ENCODE measurements around the gene TCF4. TPM values are rescaled to one million over a fixed set of nuclear protein-coding genes. Genes with fewer than 3 reads are reported as not detected.

The TCF4 gene
- total RNA-seq, 1 experiment from 2014 or later: 93.7 TPM

DNA sequence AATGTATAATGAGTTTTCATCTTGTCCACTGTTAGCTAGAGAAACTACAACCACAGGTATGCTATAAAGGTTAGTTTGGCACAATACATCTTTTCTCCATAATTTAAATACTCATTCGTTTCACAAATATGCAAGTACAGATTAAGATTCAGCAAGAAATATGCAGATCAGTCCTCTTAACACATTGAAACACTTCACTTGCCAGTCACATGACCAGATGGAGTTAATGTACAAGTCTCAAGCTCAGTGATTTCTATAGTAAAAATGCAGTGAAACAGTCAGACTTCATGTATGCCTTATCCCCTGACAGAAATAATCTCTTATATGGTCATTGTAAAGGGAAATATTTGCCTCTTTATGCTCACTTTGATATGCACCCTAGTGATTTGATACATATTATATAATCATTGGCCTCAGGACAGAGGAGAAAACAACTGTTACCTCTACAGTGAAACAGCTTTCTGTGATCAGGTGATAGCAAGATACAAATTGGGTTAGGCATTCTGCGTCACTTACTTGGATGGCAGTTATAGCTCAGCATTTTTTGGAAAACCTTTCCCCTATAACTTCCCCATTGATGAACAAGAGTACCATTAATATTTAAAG lies 104.6 kb downstream of the TCF4 start:
- Mint-ChIP-seq H3K4me1 (ENCODE audit: low read depth, unreplicated experiment) (no peaks in the 10 kb centered on the region), H3K36me3 (ENCODE audit: insufficient read depth, unreplicated experiment) (no peaks in the 10 kb centered on the region), H3K9me3 (ENCODE audit: unreplicated experiment) (no peaks in the 10 kb centered on the region), H3K27me3 (ENCODE audit: insufficient read depth, unreplicated experiment) (no peaks in the 10 kb centered on the region), H3K27ac (ENCODE audit: unreplicated experiment) (no peak overlapping the region), H3K4me3 (ENCODE audit: unreplicated experiment) (no peak overlapping the region)
- no TSS peak for BruUV-seq (replicated peaks)
- Histone ChIP-seq H3K27me3 (replicated peaks; ENCODE audit: control insufficient read depth, insufficient read depth, low read length) (no peaks in the 10 kb centered on the region), H3K9me3 (no peaks in the 10 kb centered on the region), H3K4me1 (no peaks in the 10 kb centered on the region), H3K36me3 (ENCODE audit: control insufficient read depth, insufficient read depth, low read length) (no peaks in the 10 kb centered on the region), H3K4me3 (ENCODE audit: low read depth, low read length) (no peak overlapping the region)
- TF ChIP-seq, protein P1, sequence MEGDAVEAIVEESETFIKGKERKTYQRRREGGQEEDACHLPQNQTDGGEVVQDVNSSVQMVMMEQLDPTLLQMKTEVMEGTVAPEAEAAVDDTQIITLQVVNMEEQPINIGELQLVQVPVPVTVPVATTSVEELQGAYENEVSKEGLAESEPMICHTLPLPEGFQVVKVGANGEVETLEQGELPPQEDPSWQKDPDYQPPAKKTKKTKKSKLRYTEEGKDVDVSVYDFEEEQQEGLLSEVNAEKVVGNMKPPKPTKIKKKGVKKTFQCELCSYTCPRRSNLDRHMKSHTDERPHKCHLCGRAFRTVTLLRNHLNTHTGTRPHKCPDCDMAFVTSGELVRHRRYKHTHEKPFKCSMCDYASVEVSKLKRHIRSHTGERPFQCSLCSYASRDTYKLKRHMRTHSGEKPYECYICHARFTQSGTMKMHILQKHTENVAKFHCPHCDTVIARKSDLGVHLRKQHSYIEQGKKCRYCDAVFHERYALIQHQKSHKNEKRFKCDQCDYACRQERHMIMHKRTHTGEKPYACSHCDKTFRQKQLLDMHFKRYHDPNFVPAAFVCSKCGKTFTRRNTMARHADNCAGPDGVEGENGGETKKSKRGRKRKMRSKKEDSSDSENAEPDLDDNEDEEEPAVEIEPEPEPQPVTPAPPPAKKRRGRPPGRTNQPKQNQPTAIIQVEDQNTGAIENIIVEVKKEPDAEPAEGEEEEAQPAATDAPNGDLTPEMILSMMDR (IDR thresholded peaks at IDR 0.05; ENCODE audit: insufficient read depth in 1 of 2, low read depth in 1 of 2, low read length in 1 of 2, severe bottlenecking in 1 of 2, unreplicated experiment in 1 of 2): no peak
- POLR2A ChIA-PET: interaction anchor here (0.5 kb wide), 1 partner anchor 12 kb away, joined by 10 read pairs; no protein-coding TSS in a partner anchor
- no peak for DNase-seq
- CTCF ChIA-PET: no interaction called here
- intact Hi-C loops (cut with micrococcal nuclease; ENCODE audit: unreplicated experiment): no loop called here

DNA sequence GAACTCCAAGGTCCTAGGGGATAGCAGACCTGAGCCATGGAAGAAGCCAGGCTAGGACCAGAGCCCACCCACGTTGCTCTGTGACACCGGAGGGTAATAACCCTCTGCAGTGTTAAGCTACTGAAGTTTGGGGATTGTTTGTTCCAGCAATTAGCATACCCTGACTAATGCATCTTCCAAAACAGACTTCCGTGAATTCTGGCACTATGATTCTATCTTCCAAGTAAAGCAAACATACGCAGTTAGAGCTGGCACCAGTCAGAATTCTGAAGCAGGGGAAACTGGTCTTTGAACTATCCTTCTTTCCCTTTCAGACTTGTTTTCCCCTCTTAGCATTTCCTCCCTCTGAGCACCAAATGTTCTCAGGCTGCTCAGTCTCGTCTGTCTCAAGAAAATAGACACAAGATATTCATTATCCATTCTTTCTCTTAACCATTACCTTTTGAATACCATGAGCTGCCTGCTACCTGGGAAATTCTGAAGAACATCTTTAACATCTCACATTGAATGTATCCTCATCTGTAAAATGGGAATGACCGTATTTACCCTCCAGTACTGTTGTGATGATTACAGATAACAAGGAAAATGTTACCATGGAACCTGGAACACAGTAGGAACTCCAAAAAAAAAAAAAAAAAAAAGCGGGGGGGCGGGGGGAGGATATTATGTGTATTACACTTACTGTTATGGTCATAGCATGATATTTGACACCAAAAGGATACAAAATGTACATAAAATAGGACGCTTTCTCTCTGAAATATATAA lies 108.2 kb downstream of the TCF4 start:
- CTCF ChIA-PET: no interaction called here
- no peaks in the 10 kb centered on the region for H3K27me3 Mint-ChIP-seq (ENCODE audit: insufficient read depth, unreplicated experiment)
- H3K27me3 ChIP-seq (replicated peaks; ENCODE audit: control insufficient read depth, insufficient read depth, low read length): no peaks in the 10 kb centered on the region
- intact Hi-C loops (cut with micrococcal nuclease; ENCODE audit: unreplicated experiment): loop anchor here (10.0 kb wide), 1 partner anchor 65 kb away; no protein-coding TSS in a partner anchor
- no TSS peak for BruUV-seq (replicated peaks)
- DNase-seq: no peak
- peaks cover 6% of the 10 kb centered on the region for H3K36me3 Mint-ChIP-seq (ENCODE audit: insufficient read depth, unreplicated experiment)
- no peaks in the 10 kb centered on the region for H3K9me3 ChIP-seq
- no peak overlapping the region for H3K4me3 ChIP-seq (ENCODE audit: low read depth, low read length)
- H3K4me1 Mint-ChIP-seq (ENCODE audit: low read depth, unreplicated experiment): no peaks in the 10 kb centered on the region
- POLR2A ChIA-PET: no interaction called here
- no peak overlapping the region for H3K4me3 Mint-ChIP-seq (ENCODE audit: unreplicated experiment)
- no peaks in the 10 kb centered on the region for H3K36me3 ChIP-seq (ENCODE audit: control insufficient read depth, insufficient read depth, low read length)
- no peaks in the 10 kb centered on the region for H3K9me3 Mint-ChIP-seq (ENCODE audit: unreplicated experiment)
- H3K27ac Mint-ChIP-seq (ENCODE audit: unreplicated experiment): no peak overlapping the region
- TF ChIP-seq, protein P1 (IDR thresholded peaks at IDR 0.05; ENCODE audit: insufficient read depth in 1 of 2, low read depth in 1 of 2, low read length in 1 of 2, severe bottlenecking in 1 of 2, unreplicated experiment in 1 of 2): no peak
- H3K4me1 ChIP-seq: no peaks in the 10 kb centered on the region

DNA sequence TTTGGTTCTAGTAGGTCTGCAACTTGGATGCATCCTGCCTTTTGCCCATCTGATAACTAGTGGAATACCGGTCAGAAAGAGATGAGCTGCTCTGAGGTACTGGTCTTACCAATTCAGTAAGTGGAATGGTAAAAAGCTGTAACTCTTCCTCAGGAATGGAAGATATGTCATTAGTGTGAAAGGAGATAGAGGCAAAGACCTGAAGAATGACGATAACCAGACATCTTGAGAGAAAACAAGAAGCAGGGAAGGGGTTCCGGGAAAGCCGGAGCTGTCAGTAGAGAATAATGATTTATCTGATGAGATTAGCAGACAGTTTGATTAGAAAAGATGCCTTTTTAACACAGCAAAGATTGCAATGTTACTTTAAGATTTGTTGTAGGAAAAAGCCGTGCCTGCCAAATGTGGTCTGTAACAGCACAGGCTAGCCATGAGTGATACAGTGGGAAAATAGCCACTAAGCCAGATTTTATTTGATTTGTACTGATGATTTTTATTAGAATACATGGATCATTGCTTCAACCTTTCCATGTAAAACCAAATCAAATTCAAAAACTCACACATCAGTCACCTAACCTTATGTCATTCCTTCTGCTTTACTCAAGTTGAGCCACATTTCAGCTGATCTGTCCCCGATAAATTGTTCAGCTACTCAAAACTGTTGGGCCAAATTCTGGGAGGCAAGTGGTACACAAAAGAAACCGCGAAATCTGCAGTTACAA lies 110.0 kb downstream of the TCF4 start:
- H3K4me1 ChIP-seq: no peaks in the 10 kb centered on the region
- H3K4me3 ChIP-seq (ENCODE audit: low read depth, low read length): no peak overlapping the region
- no peaks in the 10 kb centered on the region for H3K9me3 Mint-ChIP-seq (ENCODE audit: unreplicated experiment)
- intact Hi-C loops (cut with micrococcal nuclease; ENCODE audit: unreplicated experiment): loop anchor here (10.0 kb wide), 1 partner anchor 63 kb away; no protein-coding TSS in a partner anchor
- H3K27me3 ChIP-seq (replicated peaks; ENCODE audit: control insufficient read depth, insufficient read depth, low read length): no peaks in the 10 kb centered on the region
- H3K36me3 ChIP-seq (ENCODE audit: control insufficient read depth, insufficient read depth, low read length): no peaks in the 10 kb centered on the region
- no peak for DNase-seq
- H3K36me3 Mint-ChIP-seq (ENCODE audit: insufficient read depth, unreplicated experiment): peaks cover 6% of the 10 kb centered on the region
- no TSS peak for BruUV-seq (replicated peaks)
- H3K4me1 Mint-ChIP-seq (ENCODE audit: low read depth, unreplicated experiment): peaks cover 6% of the 10 kb centered on the region
- POLR2A ChIA-PET: no interaction called here
- no peaks in the 10 kb centered on the region for H3K9me3 ChIP-seq
- CTCF ChIA-PET: interaction anchor here (0.7 kb wide), 1 partner anchor 44 kb away, joined by 3 read pairs; no protein-coding TSS in a partner anchor
- H3K27ac Mint-ChIP-seq (ENCODE audit: unreplicated experiment): no peak overlapping the region
- TF ChIP-seq, protein P1 (IDR thresholded peaks at IDR 0.05; ENCODE audit: insufficient read depth in 1 of 2, low read depth in 1 of 2, low read length in 1 of 2, severe bottlenecking in 1 of 2, unreplicated experiment in 1 of 2): no peak
- H3K4me3 Mint-ChIP-seq (ENCODE audit: unreplicated experiment): no peak overlapping the region
- H3K27me3 Mint-ChIP-seq (ENCODE audit: insufficient read depth, unreplicated experiment): no peaks in the 10 kb centered on the region

Measured in Caco-2 (cell line).